Cardiac atrium fibroblast (primary cell): ENCODE measurements around the gene TBC1D2. TPM values are rescaled to one million over a fixed set of nuclear protein-coding genes. Genes with fewer than 3 reads are reported as not detected.

ENCODE experiments used
- total RNA-seq: library from RNA; depleted of rRNA; stranded (reverse); fragments of >200 nt; gene quantifications from 2 replicates; pipeline ENCODE4 v1.2.3, GENCODE V29; 2015

Gene TBC1D2
- 5.3 and 5.8 TPM in 2 replicates for total RNA-seq

GRCh38 chr9:98255578-98256296, at the start of gene TBC1D2:
Gene TBC1D2, minus strand, starts transcription at chr9:98255649. Its CDS starts 108 bp downstream, at chr9:98255541.

GRCh38 chr9:98192503-98193335, 62.7 kb downstream of the TBC1D2 start, which contains the start of gene CORO2A:
Gene CORO2A, minus strand, starts transcription at chr9:98192637. Its CDS starts 34,977 bp downstream, at chr9:98157660.

Other genes starting within 250 kb of the TBC1D2 start
- 73.2 and 96.4 TPM in 2 replicates for gene NANS, start 198.9 kb downstream of the TBC1D2 start, total RNA-seq
- gene TRIM14, start 136.4 kb downstream of the TBC1D2 start, total RNA-seq = 1.8 and 2.6 TPM in 2 replicates
- 0.54 and 1.1 TPM in 2 replicates for gene CORO2A, start 63.0 kb downstream of the TBC1D2 start, total RNA-seq